Ishikawa (cell line): ENCODE results near the gene SH3RF3.

Source experiments
- TAF1 ChIP-seq: IDR thresholded peaks from 2 replicates; pipeline ENCODE4 v1.6.1; 2012; ENCODE audit warnings: low read depth, mild to moderate bottlenecking
- TCF12 ChIP-seq: IDR thresholded peaks from 2 replicates; pipeline ENCODE4 v1.6.1; 2012; ENCODE audit warnings: low read depth
- YY1 ChIP-seq: IDR thresholded peaks from 2 replicates; pipeline ENCODE4 v1.6.1; 2012; ENCODE audit warnings: low read depth
- ZBTB7A ChIP-seq: IDR thresholded peaks from 2 replicates; pipeline ENCODE4 v1.6.1; 2012; ENCODE audit warnings: low read depth
- TF ChIP-seq, protein P1 (sequence below): IDR thresholded peaks from 2 replicates; pipeline ENCODE4 v1.6.1; 2012; ENCODE audit warnings: low read depth, mild to moderate bottlenecking
- TF ChIP-seq, protein P2 (sequence below): IDR thresholded peaks from 2 replicates; pipeline ENCODE4 v1.6.1; 2012

- TF ChIP-seq, protein P1, sequence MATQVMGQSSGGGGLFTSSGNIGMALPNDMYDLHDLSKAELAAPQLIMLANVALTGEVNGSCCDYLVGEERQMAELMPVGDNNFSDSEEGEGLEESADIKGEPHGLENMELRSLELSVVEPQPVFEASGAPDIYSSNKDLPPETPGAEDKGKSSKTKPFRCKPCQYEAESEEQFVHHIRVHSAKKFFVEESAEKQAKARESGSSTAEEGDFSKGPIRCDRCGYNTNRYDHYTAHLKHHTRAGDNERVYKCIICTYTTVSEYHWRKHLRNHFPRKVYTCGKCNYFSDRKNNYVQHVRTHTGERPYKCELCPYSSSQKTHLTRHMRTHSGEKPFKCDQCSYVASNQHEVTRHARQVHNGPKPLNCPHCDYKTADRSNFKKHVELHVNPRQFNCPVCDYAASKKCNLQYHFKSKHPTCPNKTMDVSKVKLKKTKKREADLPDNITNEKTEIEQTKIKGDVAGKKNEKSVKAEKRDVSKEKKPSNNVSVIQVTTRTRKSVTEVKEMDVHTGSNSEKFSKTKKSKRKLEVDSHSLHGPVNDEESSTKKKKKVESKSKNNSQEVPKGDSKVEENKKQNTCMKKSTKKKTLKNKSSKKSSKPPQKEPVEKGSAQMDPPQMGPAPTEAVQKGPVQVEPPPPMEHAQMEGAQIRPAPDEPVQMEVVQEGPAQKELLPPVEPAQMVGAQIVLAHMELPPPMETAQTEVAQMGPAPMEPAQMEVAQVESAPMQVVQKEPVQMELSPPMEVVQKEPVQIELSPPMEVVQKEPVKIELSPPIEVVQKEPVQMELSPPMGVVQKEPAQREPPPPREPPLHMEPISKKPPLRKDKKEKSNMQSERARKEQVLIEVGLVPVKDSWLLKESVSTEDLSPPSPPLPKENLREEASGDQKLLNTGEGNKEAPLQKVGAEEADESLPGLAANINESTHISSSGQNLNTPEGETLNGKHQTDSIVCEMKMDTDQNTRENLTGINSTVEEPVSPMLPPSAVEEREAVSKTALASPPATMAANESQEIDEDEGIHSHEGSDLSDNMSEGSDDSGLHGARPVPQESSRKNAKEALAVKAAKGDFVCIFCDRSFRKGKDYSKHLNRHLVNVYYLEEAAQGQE = no peak
- TF ChIP-seq TAF1 = no peak
- no peak for TF ChIP-seq YY1
- no peak for TF ChIP-seq ZBTB7A
- TF ChIP-seq, protein P2, sequence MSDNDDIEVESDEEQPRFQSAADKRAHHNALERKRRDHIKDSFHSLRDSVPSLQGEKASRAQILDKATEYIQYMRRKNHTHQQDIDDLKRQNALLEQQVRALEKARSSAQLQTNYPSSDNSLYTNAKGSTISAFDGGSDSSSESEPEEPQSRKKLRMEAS = no peak
- no peak for TF ChIP-seq TCF12
These were observed 5.3 kb upstream of the SH3RF3 start for GRCh38 chr2:109123586-109124201.
